DMS153 (cell line): Measurements from ENCODE around the gene ST8SIA1.
"Not testable (repeated sequence)": the region's sequence is repeated elsewhere in the genome, so short reads cannot be mapped to it uniquely, and the experiment has no call there.

Experiments
- DNase-seq: peaks from one replicate; lab custom pipeline; 2025; lab: John Stamatoyannopoulos, UW

Gene ST8SIA1, protein sequence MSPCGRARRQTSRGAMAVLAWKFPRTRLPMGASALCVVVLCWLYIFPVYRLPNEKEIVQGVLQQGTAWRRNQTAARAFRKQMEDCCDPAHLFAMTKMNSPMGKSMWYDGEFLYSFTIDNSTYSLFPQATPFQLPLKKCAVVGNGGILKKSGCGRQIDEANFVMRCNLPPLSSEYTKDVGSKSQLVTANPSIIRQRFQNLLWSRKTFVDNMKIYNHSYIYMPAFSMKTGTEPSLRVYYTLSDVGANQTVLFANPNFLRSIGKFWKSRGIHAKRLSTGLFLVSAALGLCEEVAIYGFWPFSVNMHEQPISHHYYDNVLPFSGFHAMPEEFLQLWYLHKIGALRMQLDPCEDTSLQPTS

GRCh38 chr12:22334410-22335100 is at the start of gene ST8SIA1:
Gene ST8SIA1, minus strand, starts transcription at chr12:22334707. Its CDS starts 475 bp downstream, at chr12:22334232.
- no peak for DNase-seq

DNA sequence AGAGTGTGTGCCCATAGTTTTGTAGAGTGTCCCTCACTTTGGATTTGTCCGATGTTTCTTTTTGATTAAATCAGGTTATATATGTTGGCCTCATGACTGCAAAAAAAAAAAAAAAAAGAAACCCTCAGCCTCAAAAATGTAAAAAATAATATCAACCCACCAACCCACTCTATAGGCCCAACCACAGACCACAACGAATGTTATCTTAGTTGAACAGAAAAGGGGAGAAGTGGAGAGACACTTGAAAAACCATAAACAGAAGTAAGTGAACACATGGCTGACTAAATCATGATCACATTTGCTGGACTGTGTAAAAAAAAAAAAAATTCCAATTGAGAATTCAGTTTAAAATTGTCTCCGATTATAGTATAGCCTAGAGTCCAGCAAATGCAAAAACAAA is 45.5 kb upstream of the ST8SIA1 start:
- no peak for DNase-seq

DNA sequence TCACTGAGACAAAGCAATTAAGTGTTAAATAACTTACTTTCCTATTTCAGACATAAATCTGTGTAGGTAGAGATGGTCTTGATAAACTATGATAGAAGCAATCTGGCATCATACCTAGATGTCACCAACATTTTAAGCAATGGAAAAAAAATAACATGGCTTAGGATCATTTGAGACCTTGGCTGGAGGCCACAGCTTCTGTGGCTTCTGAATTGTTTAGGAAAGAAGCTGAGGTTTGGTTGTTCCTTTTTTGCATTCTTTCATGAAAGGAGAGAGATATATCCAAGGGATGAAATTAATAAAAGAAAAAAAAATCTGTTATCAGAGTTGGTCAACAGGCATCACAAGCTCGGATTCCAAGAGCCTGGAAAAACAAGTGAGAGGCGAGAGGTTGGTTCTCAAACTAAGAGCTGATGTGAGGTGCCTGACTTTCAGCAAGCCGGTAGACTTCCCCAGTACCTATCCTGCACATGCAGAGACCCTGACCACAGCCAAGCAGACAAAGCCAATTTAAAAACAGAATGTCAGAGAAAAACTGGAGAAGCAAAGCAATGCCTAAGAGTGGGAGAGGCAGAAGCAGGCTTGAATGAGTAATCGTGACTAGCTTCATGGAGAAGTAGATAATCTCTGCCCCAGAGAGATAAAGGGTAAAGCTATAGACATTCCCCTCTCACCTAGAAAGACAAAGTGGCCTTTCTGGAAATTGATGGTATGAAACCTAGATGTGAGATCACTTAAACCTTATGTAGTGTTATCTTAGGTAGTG is 43.4 kb upstream of the ST8SIA1 start:
- no peak for DNase-seq

DNA sequence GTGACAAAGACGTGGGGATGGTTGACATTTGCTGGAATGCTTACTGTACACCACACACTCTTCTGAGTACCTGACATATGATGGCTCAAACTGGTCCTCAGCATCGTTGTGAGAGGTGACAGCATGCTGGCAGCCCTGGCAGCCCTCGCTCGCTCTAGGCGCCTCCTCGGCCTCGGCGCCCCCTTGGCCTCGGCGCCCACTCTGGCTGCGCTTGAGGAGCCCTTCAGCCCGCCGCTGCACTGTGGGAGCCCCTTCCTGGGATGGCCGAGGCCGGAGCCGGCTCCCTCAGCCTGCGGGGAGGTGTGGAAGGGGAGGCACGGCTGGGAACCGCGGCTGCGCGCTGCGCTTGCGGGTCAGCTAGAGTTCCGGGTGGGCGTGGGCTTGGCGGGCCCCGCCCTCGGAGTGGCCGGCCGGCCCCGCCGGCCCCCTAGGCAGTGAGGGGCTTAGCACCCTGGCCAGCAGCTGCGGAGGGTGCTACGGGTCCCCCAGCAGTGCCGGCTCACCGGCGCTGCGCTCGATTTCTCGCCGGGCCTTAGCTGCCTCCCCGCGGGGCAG is 42.2 kb upstream of the ST8SIA1 start:
- DNase-seq = not testable (repeated sequence)

- DNase-seq = no peak
Measured at GRCh38 chr12:22374508-22374907, 40.0 kb upstream of the ST8SIA1 start.

- no peak for DNase-seq
Measured at GRCh38 chr12:22372277-22372837, 37.9 kb upstream of the ST8SIA1 start.

GRCh38 chr12:22366181-22366580 is 31.7 kb upstream of the ST8SIA1 start:
- no peak for DNase-seq

DNA sequence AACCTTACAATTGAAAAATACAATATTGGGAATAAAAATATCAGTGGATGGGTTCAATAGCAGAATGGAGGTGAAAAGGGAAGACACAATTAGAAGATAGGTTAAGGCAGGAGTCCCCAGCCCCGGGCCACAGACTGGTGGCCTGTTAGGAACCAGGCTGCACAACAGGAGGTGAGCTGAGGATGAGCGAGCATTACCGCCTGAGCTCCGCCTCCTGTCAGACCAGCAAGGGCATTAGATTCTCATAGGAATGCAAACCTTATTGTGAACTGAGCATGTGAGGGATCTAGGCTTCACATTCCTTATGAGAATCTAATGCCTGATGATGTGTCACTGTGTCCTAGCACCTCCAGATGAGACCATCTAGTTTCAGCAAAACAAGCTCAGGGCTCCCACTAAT is 27.3 kb upstream of the ST8SIA1 start:
- DNase-seq = no peak

DNA sequence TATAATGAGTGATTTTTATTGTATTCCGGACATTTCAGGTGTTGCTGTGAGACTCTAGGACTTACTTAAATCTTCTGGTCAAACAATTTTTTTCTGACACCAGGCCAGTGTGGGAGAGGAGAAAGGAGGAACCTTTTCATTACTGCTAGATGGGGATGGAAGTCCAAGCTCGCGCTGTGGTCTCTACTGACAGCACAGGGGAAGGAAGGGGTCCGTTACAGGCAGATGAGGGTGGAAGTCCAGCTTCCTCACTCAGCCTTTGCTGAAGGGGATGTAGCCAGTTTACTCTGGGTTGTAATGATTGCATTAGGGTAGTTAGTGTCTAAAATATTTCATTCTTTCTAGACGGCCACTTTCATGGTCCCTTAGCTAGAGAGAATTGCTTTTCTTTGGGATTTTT is 26.3 kb upstream of the ST8SIA1 start:
- no peak for DNase-seq

DNA sequence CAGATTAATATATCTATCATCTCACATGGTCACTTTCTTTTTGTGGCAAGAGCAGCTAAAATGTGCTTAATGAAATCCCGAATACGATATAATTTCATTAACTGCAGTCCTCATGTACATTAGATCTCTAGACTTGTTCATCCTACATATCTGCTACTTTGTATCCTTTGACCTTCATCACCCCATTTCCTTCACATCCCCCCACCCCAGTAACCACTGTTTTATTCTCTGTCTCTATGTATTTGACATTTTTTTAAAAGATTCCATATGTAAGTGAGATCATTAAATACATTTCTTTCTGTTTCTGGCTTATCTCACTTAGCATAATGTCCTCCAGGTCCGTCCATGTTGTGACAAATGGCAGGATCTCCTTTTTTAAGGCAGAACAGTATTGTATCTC is 23.0 kb upstream of the ST8SIA1 start:
- no peak for DNase-seq

- DNase-seq = no peak
Measured at GRCh38 chr12:22356231-22356630, 21.7 kb upstream of the ST8SIA1 start.

- no peak for DNase-seq
Measured at GRCh38 chr12:22355011-22355580, 20.6 kb upstream of the ST8SIA1 start.

DNA sequence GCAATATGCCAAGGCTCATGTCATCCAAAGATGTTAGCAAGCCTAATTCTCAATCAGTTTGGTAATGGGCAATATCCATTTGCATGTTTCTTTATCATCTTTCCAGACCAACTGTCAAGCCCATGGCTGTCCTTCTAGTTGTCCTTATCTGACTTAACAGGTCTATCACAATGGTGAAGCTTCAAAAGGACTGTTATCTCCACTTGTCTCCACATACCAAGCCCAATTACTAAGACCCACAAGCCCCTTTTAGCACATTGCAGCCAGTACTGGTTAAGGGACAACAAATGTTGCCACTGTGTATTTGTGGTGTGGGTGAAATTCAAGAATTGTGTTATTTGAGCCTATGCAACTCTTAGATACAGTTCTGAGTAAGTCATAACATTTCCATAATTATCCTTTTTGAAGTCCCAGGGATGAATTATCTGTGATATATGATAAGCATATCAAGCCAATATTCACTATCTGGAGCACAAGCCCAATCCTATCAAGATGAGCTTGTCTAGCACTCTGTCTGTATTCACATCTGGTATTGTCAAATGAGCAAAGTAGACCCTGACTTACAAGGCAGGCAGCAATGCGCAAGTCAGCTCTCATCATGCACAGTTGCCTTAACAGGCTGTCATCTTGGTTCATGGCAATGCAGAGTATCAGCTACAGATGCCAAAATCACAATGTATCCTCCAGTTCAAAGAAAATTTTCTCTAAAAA is 19.3 kb upstream of the ST8SIA1 start:
- DNase-seq = no peak

- no peak for DNase-seq
Measured at GRCh38 chr12:22350886-22351285, 16.4 kb upstream of the ST8SIA1 start.

DNA sequence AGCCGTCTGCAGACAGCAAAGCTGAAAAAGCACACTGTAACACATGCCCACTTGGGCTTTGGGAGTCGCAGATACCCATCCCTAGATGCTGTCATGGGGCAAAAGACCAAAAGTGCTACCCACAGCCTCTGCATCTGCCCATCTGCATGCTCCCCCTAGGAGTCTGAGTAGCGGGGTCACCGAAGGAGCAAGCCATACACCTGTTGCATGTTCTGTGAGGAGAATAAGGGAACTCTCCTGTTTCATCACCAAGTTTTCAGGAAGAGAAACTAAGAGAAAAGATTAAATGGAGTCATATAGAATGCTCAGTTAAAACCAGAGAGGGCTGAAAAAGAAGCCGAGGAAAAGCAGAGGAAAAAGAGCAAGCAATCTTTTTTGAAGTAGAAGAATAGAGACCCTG is 13.7 kb upstream of the ST8SIA1 start:
- no peak for DNase-seq

DNA sequence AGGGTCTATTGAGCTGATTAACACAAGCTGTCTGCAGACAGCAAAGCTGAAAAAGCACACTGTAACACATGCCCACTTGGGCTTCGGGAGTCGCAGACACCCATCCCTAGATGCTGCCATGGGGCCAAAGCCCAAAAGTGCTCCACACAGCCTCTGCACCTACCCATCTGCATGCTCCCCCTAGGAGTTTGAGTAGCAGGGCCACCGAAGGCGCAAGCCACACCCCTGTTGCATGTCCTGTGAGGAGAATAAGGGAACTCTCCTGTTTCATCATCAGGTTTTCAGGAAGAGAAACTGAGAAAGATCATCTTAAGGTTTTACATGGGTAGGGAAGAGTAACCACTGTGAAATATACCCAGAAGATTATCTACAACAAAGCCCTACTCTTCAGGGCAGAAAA is 5.6 kb upstream of the ST8SIA1 start:
- no peak for DNase-seq

GRCh38 chr12:22339691-22340090 is 5.2 kb upstream of the ST8SIA1 start:
- DNase-seq = no peak

DNA sequence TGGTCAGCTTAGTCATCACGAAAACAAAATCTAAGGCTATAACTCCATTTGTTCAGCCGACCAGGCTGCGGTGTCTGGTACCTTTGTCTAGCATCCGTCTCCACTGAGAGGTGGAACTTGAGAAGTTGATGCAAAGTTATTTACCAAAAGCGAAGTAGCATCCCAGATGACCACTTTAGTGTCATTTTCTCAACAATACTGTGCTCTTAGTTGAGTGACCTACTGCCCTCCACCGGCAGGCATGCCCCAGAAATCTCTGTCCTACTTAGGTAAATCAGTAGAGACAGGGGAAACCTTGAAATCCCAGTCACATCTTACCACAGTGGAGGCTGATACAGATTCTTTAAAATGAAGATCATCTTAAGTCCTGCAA is 1.3 kb upstream of the ST8SIA1 start:
- DNase-seq = no peak

- no peak for DNase-seq
Measured at GRCh38 chr12:22333713-22334409, 646 bp downstream of the ST8SIA1 start.

DNA sequence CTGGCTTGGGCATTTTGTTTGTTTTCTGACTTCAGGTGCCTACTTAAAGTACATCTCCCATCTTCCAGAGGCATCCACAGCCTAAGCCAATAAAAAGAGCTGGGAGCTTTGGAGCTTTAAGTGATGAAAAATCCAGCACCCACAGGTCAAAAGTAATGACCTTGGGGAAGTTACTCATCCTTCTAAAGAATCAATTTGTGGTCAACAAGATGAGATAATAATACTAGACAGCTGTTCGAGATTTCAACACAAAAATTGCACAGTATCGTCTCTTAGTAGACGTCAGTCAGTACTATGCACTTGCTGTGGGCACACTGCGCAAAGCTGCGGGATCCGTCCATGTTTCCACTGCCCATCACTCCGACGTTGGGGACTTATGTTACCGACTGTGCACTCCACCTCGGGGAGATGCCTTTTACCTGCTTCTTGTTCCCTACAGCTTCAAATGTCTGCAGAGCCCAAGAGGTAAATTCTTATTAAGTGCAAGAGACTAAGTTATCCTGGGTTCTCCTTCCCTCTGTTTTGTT is 1.3 kb downstream of the ST8SIA1 start:
- no peak for DNase-seq
